ENCODE data around the gene HMGN4. TPM values are rescaled to one million over a fixed set of nuclear protein-coding genes. Genes with fewer than 3 reads are reported as not detected.

Gene HMGN4
- polyA plus RNA-seq, 1 experiment = 41.4 TPM

DNA sequence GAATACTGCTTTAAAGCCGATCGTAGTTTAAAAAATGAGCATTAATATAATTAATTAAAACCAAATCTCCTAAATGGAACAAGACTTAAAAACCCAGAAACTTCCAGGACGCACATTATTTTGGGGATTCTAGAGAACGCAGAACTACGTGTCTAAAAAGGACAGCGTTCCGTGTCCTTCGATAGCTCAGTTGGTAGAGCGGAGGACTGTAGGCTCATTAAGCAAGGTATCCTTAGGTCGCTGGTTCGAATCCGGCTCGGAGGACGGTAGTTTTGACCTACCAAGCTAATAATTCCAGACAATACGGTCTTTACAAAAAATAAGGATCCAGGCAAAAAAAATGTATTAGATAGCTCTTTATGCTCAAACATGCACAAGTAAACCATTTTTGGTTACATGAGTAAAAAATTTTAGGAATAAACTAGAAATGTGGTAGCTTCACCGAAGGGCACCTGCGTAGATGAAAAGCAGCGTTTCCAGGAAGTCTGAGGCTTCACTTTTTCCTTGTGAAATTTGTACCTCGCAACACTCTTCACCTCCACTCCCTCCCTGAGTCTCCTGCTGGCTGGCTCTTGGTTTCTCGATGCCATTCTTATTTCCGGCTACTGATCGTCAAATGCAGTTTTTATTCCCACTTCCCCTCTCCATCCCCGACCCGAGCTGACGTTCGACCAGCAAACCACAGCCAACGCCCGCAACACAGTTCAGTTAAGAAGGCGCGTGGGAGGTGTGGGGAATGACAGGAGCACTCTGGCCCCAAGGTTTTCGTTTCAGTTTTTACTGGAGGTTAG is 39.0 kb downstream of the HMGN4 start:
- Histone ChIP-seq H3K36me3 (ENCODE audit: control insufficient read depth, insufficient read depth, low read length) (no peaks in the 10 kb centered on the region), H3K27me3 (ENCODE audit: control insufficient read depth, insufficient read depth, low read length) (no peaks in the 10 kb centered on the region), H3K4me3 (ENCODE audit: low read depth, low read length) (peak overlapping the region; percentile 21)
- no peak for DNase-seq (ENCODE audit: low read depth)
- TF ChIP-seq, protein P1, sequence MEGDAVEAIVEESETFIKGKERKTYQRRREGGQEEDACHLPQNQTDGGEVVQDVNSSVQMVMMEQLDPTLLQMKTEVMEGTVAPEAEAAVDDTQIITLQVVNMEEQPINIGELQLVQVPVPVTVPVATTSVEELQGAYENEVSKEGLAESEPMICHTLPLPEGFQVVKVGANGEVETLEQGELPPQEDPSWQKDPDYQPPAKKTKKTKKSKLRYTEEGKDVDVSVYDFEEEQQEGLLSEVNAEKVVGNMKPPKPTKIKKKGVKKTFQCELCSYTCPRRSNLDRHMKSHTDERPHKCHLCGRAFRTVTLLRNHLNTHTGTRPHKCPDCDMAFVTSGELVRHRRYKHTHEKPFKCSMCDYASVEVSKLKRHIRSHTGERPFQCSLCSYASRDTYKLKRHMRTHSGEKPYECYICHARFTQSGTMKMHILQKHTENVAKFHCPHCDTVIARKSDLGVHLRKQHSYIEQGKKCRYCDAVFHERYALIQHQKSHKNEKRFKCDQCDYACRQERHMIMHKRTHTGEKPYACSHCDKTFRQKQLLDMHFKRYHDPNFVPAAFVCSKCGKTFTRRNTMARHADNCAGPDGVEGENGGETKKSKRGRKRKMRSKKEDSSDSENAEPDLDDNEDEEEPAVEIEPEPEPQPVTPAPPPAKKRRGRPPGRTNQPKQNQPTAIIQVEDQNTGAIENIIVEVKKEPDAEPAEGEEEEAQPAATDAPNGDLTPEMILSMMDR (IDR thresholded peaks at IDR 0.05; ENCODE audit: insufficient read depth, low read depth, low read length) = no peak
- ChIA-PET CTCF (interaction anchor here (1.4 to 5.6 kb wide), 2 partner anchors 13 to 19 kb away, joined by 3 to 48 read pairs; no protein-coding TSS in a partner anchor), POLR2A (interaction anchor here (0.6 kb wide), 1 partner anchor 19 kb away, joined by 4 read pairs; no protein-coding TSS in a partner anchor)

DNA sequence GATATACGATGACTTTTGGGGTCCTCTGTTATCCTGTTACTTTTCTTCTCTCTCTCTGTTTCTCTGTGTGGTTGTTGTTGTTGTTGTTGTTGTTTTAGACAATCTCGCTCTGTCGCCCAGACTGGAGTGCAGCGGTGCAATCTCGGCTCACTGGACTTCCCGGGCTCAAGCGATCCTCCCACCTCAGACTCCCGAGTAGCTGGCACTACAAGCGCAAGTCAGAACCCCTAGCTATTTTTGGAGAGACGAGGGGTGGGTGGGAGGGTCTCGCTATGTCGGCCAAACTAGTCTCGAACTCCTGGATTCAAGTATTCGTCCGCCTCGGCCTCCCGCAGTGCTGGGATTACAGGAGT is 39.5 kb downstream of the HMGN4 start:
- TF ChIP-seq, protein P1 (IDR thresholded peaks at IDR 0.05; ENCODE audit: insufficient read depth, low read depth, low read length) = no peak
- Histone ChIP-seq H3K27me3 (ENCODE audit: control insufficient read depth, insufficient read depth, low read length) (peaks cover under 1% of the 10 kb centered on the region; the same call in 1 of the 2 replicates), H3K36me3 (ENCODE audit: control insufficient read depth, insufficient read depth, low read length) (no peaks in the 10 kb centered on the region), H3K4me3 (ENCODE audit: low read depth, low read length) (peak overlapping the region; percentile 21)
- ChIA-PET POLR2A (no interaction called here), CTCF (interaction anchor here (1.4 to 5.6 kb wide), 2 partner anchors 13 to 18 kb away, joined by 3 to 48 read pairs; no protein-coding TSS in a partner anchor)
- DNase-seq (ENCODE audit: low read depth) = no peak

DNA sequence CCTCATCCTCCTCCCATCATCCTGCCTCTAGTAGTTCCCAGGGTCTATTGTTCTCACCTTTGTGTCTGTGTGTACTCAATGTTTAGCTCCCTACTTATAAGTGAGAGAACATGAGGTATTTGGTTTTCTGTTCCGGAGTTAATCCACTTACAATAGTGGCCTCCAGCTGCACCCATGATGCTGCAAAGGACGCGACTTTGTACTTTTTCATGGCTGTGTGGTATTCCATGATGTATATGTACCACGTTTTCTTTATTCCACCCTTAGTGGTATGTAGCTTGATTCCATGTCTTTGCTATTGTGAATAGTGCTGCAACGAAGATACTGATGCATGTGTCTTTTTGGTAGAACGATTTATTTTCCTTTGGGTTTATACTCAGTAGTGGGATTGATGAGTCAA is 40.1 kb downstream of the HMGN4 start:
- ChIA-PET POLR2A (no interaction called here), CTCF (interaction anchor here (0.9 to 5.6 kb wide), 5 partner anchors 12 to 237 kb away, joined by 3 to 48 read pairs (median 3); no protein-coding TSS in a partner anchor)
- TF ChIP-seq, protein P1 (IDR thresholded peaks at IDR 0.05; ENCODE audit: insufficient read depth, low read depth, low read length) = no peak
- H3K36me3 ChIP-seq (ENCODE audit: control insufficient read depth, insufficient read depth, low read length) = no peaks in the 10 kb centered on the region
- DNase-seq (ENCODE audit: low read depth) = no peak
- no peak overlapping the region for H3K4me3 ChIP-seq (ENCODE audit: low read depth, low read length)
- H3K27me3 ChIP-seq (ENCODE audit: control insufficient read depth, insufficient read depth, low read length) = peaks cover 3% of the 10 kb centered on the region; the same call in 1 of the 2 replicates

DNA sequence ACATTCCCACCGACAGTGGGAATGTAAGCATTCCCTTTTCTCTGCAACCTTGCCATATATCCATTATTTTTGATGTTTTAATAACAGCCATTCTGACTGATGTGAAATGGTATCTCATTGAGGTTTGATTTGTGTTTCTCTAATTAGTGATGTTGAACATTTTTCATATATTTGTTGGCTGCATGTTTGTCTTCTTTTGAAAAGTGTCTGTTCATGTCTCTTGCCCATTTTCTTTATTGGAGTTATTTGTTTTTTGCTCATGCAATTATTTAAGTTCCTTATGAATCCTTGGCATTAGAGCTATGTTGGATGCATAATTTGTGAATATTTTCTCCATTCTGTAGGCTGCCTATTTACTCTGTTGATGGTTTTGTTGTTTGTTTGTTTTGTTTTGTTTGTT is 40.6 kb downstream of the HMGN4 start:
- Histone ChIP-seq H3K36me3 (ENCODE audit: control insufficient read depth, insufficient read depth, low read length) (no peaks in the 10 kb centered on the region), H3K27me3 (ENCODE audit: control insufficient read depth, insufficient read depth, low read length) (peaks cover 5% of the 10 kb centered on the region), H3K4me3 (ENCODE audit: low read depth, low read length) (no peak overlapping the region)
- TF ChIP-seq, protein P1 (IDR thresholded peaks at IDR 0.05; ENCODE audit: insufficient read depth, low read depth, low read length) = no peak
- no peak for DNase-seq (ENCODE audit: low read depth)
- ChIA-PET POLR2A (no interaction called here), CTCF (interaction anchor here (0.9 to 5.6 kb wide), 5 partner anchors 9 to 237 kb away, joined by 3 to 48 read pairs (median 3); no protein-coding TSS in a partner anchor)

DNA sequence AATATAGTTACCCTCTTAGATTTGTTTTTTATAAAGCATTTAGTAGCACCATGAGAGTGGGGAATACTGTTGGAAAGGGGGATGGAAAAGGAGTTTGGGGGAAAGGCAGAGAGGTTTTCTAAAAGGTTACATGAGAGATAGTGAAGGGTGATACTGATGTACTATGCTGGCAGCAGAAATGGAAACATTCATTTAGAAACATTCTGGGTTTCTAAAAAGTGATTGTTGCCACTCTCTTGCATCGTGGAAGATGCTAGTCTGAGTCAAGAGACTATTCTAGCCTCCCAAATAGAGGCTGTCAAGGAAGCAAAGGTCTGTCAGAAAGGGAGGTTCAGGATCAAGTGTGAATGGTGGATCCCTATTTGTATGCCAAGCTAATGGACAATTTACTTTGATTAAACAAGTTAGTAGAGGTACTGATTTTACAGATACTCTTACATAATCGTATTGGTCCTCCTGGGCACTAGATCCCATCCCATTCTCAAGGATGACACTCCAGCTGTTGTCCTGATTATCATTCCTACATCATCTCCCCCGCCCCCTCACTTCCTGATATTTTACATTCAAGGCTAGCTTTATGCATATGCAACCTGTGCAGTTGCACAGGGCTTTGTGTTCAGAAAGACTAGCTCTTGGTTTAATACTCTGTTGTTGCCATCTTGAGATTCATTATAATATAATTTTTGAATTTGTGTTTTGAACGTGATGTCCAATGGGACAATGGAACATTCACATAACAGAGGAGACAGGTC is 43.2 kb downstream of the HMGN4 start:
- CTCF ChIA-PET = interaction anchor here (0.8 to 7.3 kb wide), 3 partner anchors 9 to 14 kb away, joined by 3 to 51 read pairs (median 8); partner anchors contain the start of gene ABT1
- POLR2A ChIA-PET = no interaction called here
- H3K27me3 ChIP-seq (ENCODE audit: control insufficient read depth, insufficient read depth, low read length) = peaks cover 7% of the 10 kb centered on the region
- DNase-seq (ENCODE audit: low read depth) = no peak
- TF ChIP-seq, protein P1 (IDR thresholded peaks at IDR 0.05; ENCODE audit: insufficient read depth, low read depth, low read length) = no peak
- H3K4me3 ChIP-seq (ENCODE audit: low read depth, low read length) = no peak overlapping the region
- no peaks in the 10 kb centered on the region for H3K36me3 ChIP-seq (ENCODE audit: control insufficient read depth, insufficient read depth, low read length)
